ENCODE results near the gene NLRP13.
"Not testable (repeated sequence)": the region's sequence is repeated elsewhere in the genome, so short reads cannot be mapped to it uniquely, and the experiment has no call there.

Gene NLRP13, protein sequence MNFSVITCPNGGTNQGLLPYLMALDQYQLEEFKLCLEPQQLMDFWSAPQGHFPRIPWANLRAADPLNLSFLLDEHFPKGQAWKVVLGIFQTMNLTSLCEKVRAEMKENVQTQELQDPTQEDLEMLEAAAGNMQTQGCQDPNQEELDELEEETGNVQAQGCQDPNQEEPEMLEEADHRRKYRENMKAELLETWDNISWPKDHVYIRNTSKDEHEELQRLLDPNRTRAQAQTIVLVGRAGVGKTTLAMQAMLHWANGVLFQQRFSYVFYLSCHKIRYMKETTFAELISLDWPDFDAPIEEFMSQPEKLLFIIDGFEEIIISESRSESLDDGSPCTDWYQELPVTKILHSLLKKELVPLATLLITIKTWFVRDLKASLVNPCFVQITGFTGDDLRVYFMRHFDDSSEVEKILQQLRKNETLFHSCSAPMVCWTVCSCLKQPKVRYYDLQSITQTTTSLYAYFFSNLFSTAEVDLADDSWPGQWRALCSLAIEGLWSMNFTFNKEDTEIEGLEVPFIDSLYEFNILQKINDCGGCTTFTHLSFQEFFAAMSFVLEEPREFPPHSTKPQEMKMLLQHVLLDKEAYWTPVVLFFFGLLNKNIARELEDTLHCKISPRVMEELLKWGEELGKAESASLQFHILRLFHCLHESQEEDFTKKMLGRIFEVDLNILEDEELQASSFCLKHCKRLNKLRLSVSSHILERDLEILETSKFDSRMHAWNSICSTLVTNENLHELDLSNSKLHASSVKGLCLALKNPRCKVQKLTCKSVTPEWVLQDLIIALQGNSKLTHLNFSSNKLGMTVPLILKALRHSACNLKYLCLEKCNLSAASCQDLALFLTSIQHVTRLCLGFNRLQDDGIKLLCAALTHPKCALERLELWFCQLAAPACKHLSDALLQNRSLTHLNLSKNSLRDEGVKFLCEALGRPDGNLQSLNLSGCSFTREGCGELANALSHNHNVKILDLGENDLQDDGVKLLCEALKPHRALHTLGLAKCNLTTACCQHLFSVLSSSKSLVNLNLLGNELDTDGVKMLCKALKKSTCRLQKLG

DNA sequence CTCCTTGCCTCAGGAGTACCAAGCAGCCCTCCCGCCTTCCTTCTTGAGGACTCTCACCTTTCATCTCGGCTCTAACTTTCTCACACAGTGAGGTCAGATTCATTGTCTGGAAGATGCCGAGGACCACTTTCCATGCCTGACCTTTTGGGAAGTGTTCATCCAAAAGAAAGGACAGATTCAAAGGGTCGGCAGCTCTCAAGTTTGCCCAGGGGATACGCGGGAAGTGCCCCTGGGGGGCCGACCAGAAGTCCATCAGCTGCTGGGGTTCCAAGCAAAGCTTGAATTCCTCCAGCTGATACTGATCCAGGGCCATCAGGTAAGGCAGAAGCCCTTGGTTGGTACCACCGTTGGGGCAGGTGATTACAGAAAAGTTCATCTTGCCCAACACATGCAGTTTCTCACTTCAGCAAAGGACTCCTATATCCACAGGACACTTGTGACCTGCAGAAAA, at the start of gene NLRP13:
NLRP13 (minus strand) TSS at position 401 of the 451 bp plus-strand sequence; CDS start at position 376, 25 bp downstream.
- no peak for DNase-seq

DNA sequence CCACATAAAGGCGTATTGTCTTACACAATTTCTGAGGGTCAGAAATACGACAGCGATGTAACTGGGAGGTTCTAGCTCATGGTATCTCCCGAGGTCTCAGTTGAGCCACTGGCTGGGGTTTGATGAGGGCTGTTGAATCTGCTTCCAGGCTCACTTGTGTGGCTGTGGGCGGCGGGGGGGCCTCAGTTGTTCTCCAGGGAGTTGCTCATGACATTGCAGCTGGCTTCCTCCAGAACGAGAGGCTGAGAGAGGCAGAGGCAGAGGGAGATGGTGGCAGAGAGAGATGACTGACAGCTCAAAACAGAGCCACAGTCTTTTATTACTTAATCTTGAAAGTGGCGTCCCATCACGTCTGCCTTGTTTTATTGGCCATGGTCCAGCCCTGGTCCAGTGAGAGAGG, 48.3 kb upstream of the NLRP13 start:
- DNase-seq: no peak

DNA sequence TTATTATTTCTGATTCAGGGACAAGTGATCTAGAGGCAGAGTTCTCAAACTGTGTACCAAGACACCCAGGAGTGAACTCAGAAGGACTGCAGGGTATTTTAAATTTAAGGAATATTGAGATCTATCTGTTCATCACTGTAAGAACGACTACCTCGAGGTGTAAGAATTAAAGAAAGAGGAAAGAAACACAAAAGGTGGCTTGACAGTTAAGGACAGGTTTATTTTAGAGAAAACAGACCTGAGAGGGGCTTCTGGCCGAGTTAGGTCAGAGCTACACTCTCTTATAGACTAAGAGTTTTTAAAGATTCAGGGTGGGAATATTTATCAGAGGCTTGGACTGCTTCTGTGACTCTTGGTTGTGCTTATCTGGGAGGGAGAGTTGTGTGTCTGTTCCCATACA, 41.8 kb upstream of the NLRP13 start:
- no peak for DNase-seq

DNA sequence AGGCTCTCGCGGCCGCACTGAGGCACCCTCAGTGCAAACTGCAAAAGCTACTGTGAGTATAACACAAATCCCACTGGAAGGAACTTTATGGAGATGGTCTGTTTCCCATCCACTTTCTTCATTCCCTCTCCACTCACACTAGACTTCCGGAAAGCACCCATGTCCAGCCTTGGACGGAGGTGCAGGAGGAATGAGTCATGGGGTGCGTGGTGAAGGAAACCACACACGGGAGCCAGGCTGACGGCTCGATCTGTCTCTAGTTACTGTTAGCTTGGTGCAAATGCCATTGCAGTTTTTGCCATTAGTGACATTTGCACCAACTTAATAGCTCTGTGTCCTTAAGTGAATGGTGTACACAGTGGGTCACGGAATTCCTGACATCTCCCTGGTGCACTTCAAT, 30.1 kb upstream of the NLRP13 start:
- DNase-seq: no peak

DNA sequence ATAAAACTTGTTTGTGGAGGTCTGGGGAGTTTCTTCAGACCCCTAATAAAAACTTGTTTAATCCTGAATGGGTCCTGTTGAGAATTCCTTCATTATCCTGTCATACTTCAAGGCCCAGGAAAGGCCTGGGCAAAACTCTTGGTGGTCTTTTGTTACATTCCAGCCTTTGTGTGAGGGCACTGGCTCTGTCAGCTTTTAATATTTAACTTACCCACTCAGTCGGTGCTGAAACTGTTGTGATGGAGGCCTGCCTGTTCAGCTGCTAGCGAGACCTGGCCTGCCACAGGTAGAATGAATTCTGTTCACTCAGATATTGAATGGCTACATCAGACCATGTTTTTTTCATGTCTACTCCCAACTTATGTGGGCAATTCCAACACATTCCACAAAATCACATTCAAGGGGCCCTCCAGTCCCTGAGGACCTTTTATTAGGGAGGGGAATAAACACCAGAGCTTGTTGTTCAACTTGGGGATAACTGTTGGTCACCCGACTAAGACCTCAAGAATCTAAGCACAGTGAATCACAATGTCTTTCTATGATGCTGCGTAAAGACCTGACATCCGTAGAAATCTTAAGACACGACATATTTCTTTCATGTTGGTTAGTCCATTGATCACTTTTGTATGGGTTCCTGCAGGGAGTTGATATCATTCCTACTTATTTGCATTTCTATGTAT, 28.0 kb upstream of the NLRP13 start:
- no peak for DNase-seq

DNA sequence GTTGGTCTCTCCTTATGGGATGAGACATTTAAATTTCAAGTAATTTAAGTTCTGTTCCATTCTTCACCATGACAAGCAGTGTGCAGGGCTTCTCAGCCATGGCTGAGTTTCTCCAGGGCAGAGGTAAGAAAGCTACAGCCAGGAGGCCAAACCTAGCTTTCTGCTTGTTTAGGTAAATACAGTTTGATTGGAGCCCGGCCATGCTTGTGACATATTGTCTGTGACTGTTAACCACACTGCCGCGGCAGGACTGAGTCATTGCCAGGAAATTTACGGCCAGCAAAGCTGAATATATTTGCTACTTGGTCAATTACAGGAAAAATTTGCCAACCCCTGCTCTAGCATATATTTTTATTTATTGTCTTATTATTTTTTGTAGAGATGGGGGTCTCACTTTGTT, 26.2 kb upstream of the NLRP13 start:
- DNase-seq: no peak

DNA sequence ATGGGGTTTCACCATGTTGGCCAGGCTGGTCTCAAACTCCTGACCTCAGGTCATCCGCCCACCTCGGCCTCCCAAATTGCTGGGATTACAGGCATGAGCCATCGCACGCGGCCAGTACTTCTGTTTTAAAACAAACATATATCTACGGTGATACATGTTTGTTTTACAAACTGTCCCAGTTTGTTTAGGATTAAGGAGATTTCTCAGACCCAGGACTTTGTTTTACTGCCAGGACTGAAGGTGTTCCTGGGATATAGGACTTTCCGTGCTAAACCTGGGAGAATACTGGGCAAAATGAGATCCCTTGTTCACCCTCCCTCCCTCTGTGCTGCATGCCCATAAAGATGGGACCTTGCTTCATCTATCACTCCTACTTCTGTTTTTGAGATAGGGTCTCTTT, 24.3 kb upstream of the NLRP13 start:
- no peak for DNase-seq

DNA sequence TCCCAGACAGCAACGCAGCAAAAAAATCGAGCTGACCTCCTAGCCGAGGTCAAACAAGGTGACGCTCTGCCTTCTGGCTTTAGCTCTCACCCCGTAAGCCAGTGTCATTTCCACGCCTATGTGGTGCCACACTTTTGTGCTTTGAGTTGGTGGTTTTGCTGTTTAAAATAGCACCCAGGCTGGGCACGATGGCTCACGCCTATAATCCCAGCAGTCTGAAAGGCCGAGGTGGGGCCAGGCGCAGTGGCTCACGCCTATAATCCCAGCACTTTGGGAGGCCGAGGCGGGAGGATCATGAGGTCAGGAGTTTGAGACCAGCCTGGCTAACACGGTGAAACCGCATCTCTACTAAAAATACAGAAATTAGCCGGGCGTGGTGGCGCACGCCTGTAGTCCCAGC, 18.4 kb upstream of the NLRP13 start:
- DNase-seq: not testable (repeated sequence)

DNA sequence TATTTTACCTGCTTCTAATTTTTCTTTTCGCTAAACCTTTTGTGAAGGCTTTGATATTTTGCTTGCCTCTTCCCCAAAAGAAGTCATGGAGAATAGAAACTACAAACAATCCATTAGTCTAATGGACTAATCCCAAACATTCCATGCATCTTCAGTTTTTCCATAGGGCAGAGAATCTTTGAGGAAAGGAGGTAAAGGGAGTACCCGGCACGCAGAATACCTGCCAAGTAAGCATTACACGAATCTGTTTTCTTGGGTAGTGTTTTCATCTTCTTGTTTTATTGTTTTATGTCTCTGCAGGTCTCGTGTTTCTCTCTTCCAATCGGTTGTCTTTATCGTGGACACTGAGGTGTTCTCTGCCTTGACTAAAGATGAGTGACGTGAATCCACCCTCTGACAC, 15.4 kb upstream of the NLRP13 start, which contains the start of gene NLRP8:
NLRP8 (plus strand) TSS at position 301 of the 400 bp plus-strand sequence.
- no peak for DNase-seq

DNA sequence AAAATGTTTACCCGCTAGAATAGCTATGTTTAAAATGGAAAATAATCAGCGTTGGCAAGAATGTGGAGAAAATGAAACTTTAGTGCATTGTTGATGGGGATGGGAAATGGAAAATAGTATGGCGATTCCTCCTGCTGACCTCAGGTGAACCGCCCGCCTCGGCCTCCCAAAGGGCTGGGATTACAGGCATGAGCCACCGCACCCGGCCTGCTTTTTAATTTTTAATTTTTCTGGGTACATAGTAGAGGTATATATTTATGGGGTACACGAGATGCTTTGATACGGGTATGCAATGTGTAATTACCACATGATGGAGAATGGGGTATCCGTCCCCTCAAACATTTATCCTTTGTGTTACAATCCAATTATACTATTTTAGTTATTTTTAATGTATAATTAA, 8.2 kb upstream of the NLRP13 start:
- DNase-seq: no peak

DNA sequence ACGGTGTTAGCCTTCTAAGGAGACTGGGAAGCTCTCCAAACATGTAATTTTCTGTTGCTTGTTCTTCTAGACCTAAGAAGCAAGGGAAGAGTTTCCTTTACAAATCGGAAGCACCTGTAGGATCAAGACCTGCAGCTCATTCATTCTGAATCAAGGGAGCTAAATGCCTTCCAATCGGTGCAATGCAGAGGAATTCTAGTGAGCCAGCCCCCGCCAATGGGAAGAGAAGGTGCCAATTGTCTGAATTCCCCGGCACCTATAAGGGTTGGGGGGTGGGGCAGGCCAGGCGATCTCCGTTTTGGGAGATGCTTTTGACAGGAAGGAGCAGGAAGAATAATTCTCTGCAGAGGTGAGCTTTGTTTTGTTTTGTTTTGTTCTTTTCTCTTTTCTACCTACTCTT, 7.1 kb upstream of the NLRP13 start:
- DNase-seq: no peak

DNA sequence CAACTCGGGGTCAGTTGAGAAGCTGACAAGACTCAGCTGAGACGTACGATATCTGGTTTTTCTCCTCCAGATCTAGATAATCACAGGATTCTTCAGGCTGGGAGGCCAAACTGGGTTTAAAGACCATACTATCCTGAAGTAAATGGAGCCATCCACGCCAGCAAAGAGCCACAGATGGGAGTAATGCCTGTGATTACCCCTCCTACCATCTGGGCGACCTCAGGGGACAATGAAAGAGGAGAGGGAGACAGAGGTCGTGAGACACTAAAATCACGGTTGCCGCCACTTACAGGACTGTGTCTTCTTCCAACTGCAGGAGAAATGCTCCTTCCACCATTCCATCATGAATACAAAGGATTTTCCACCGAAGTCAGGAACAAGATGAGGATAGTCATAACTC, 3.1 kb upstream of the NLRP13 start:
- DNase-seq: no peak

DNA sequence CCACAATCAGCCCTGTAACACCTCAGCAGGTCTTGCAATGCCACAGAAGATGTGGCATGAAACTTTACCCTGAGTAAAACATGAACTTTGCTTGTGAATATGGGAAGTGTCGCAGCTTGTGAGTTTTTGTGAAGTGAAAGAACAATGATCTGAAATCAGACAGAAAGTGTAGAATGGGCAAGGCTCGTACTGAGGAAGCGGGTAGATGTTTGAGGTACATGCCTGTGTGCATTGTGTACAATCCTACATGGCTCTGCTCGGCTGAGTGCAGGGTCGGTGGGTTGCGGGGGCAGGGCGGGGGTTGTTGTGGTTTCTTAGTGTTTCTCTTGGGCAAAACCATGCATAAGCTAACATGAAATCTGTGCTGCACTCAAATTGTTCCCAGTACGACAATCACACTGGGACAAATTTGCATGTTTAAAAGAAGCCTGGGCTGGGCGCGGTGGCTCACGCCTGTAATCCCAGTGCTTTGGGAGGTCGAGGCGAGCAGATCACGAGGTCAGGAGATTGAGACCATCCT, 1.1 kb downstream of the NLRP13 start:
- no peak for DNase-seq

DNA sequence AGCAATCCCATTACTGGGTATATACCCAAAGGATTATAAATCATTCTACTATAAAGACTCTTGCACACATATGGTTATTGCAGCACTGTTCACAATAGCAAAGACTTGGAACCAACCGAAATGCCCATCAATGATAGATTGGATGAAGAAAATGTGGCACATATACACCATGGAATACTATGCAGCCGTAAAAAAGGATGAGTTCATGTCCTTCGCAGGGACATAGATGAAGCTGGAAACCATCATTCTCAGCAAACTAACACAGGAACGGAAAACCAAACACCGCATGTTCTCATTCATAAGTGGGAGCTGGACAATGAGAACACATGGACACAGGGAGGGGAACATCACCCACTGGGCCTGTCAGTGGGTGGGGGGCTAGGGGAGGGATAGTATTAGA, 2.9 kb downstream of the NLRP13 start:
- not testable (repeated sequence) for DNase-seq

DNA sequence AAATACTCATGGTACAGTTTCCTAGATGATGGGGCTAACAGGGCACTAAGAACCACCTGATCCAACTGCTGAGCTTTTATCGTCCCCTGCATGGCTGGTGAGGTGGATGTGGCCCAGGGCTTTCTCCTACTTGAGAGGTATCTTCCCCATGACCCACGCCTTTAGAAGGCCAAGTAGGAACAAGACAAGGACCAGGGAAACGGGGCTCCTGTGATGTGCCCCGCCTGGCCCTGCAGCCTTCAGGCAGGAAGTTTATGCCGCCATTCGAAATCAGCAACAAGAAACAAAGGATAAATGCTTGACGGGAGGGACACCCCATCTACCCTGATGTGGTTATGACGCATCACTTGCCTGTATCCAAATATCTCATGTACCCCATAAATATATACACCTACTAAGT, 4.1 kb downstream of the NLRP13 start:
- no peak for DNase-seq

DNA sequence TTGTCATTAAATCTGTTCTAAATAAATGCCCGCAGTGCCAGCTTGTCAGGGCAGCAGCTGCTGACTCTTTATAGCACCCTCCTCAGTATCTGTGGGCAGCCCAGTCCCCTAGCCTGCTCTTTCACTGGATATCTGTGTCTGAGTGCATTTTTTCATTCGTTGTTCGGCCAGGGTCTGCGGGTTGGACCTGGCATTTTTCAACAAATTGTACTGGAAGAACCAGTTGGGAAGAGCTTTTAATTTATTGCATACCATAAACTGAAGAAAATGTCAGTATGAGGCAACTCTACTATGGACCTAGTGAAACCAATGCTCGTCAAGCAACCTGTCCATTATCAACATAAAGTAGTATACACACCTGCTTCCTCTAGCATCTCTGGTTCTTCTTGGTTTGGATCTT, 8.6 kb downstream of the NLRP13 start:
- DNase-seq: no peak

DNA sequence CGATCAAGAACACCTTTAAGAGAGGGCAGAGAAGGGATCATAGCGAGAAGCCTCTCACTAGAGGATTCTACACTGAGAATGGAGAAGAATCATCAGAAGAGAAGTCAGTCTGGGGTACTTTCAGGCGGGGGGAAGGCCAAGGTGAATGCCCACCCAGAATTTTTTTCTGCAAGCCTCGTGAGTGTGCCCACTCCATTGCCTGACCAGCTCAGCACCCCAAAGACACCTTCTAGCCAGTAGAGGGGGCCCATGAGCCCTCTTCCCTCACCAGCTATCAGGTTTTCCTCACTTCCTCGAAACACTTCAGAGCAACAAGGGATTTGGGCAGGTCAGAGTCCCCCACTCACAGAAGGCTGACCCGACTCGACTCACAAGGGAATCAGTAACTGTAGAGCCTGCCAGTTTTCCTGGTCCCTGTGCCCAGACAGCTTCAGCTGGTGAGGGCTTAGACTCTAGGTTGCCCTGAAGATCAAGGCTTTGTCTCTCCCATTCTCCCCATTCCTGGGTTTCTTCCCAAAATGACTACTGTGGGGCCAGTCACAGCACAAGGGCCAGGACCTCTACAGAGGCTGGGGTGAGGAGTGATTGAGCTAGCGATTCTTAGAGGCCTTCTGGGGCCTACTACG, 18.4 kb downstream of the NLRP13 start:
- DNase-seq: no peak

DNA sequence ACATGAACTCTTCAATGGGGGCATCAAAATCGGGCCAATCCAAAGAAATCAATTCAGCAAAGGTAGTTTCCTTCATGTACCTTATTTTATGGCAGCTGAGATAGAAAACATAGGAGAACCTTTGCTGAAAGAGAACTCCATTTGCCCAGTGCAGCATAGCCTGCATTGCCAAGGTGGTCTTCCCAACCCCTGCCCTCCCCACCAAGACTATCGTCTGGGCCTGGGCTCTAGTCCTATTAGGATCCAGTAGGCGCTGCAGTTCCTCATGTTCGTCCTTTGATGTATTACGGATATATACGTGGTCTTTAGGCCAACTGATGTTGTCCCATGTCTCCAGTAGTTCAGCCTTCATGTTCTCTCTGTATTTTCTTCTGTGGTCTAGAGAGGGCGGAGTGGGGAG, 19.2 kb downstream of the NLRP13 start:
- DNase-seq: no peak

DNA sequence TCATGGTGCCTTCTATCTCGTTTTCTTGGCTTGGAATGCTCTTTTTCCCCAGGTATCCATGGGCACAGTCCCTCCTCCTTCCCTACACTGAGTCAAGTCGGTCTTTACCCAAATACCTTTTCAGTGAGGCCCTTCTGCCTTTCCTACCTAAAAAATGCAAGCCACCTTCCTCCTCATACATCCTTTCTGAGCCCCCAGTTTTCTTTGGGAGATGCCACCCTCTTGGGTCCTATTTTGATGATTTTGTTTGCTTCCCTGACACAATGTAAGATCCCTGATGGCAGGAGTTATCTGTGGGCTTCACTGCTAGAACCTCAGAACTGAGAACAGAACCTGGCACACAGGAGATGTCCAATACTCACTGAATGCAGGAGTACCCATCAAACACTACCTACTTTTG, 22.3 kb downstream of the NLRP13 start:
- DNase-seq: no peak

DNA sequence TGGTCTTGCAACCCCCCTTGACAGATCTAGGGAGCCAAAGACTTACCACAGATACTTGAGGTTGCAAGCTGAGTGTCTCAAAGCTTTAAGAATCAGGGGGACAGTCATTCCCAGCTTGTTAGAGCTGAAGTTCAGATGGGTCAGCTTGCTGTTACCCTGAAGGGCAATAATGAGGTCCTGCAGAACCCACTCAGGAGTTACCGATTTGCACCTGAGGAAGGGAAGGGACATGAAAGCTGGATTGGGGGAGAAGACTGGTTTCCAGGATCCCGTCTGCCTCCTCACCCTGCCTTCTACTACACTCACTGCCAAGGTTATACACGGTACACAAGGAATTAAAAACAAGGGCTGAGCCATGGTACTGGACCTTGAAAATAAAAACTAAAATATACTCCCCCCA, 24.4 kb downstream of the NLRP13 start:
- no peak for DNase-seq

DNA sequence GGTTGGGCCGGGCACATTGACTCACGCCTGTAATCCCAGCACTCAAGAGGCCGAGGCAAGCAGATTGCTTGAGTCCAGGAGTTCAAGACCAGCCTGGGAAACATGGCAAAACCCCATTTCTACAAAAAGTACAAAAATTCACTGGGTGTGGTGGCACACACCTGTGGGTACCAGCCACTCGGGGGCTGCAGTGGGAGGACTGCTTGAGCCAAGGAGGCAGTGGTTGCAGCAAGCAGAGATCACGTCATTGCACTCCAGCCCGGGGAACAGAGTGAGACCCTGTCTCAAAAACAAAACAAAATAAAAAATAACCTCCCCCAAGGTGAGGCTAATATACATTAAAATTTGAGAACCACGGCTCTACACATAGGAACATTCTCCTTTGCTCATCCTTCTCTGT, 24.9 kb downstream of the NLRP13 start:
- DNase-seq: no peak

DNA sequence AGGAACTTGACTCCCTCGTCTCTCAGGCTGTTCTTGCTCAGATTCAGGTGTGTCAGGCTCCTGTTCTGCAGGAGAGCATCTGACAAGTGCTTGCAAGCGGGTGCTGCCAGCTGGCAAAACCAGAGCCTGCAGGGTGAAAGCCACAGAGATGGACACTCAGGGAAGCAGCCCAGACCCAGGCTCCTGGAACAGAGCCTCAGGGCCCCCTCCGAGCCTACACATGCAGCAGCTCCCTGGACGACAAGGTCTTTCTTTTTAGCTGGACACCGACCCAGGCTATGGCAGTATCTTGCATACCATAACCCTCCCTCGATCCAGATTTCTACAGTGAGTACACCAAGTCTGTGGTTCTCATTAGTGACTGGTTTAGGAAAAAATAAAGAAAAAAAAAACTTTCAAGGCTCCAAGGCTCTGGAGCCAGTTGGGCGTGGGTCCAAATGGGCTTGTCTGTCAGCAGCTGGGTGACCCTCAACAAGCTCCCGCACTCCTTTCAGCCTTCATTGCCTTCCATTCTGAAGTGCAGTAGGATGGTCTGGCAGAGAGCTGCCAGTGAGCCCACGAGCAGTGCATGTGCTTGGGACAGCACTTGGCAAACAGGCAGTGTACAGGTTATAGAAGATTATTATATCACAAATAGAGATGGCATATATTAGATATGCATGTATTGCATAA, 29.9 kb downstream of the NLRP13 start:
- DNase-seq: no peak
